ENCODE measurements around the gene DDX17. TPM values are rescaled to one million over a fixed set of nuclear protein-coding genes. Genes with fewer than 3 reads are reported as not detected.

The DDX17 gene
- total RNA-seq, 1 donor: 496 TPM

GRCh38 chr22:38482662-38483308 is 23.3 kb downstream of the DDX17 start:
- H4K20me1 ChIP-seq (ENCODE audit: insufficient read depth, low read length): peaks cover 17% of the 10 kb centered on the region
- H3K79me2 ChIP-seq (ENCODE audit: insufficient read depth, low read length): peaks cover 7% of the 10 kb centered on the region
- H3K27ac ChIP-seq (ENCODE audit: low read depth, low read length): no peak overlapping the region
- H3K9me3 ChIP-seq (ENCODE audit: low read depth, low read length): no peaks in the 10 kb centered on the region
- H3K4me1 ChIP-seq (ENCODE audit: insufficient read depth, low read length): no peaks in the 10 kb centered on the region
- no peak for TF ChIP-seq CTCF (IDR thresholded peaks at IDR 0.05; ENCODE audit: extremely low read depth, low read depth, low read length)
- H3K27me3 ChIP-seq (ENCODE audit: insufficient read depth, low read length): no peaks in the 10 kb centered on the region
- peaks cover 86% of the 10 kb centered on the region for H3K36me3 ChIP-seq (ENCODE audit: insufficient read depth, low read length)
- no peak overlapping the region for H3K4me3 ChIP-seq (ENCODE audit: insufficient read depth, low read length)
- DNase-seq (ENCODE audit: insufficient read length, low spot score, missing footprints): no peak
- no peak overlapping the region for H2AFZ ChIP-seq (ENCODE audit: low read length)
- H3K4me2 ChIP-seq (ENCODE audit: insufficient read depth, low read length): no peak overlapping the region

- Histone ChIP-seq H3K27ac (ENCODE audit: low read depth, low read length) (peak overlapping the region; percentile 21), H4K20me1 (ENCODE audit: insufficient read depth, low read length) (peaks cover 13% of the 10 kb centered on the region)
Observed at GRCh38 chr22:38481871-38482332, 24.2 kb downstream of the DDX17 start.

GRCh38 chr22:38481162-38481870 is 24.8 kb downstream of the DDX17 start:
- Histone ChIP-seq H3K79me2 (ENCODE audit: insufficient read depth, low read length) (peaks cover 4% of the 10 kb centered on the region), H4K20me1 (ENCODE audit: insufficient read depth, low read length) (peaks cover 13% of the 10 kb centered on the region), H3K4me2 (ENCODE audit: insufficient read depth, low read length) (no peak overlapping the region), H3K4me3 (ENCODE audit: insufficient read depth, low read length) (no peak overlapping the region), H3K27ac (ENCODE audit: low read depth, low read length) (peak overlapping the region; percentile 21), H3K4me1 (ENCODE audit: insufficient read depth, low read length) (no peaks in the 10 kb centered on the region), H3K36me3 (ENCODE audit: insufficient read depth, low read length) (peaks cover 78% of the 10 kb centered on the region), H3K27me3 (ENCODE audit: insufficient read depth, low read length) (no peaks in the 10 kb centered on the region), H3K9me3 (ENCODE audit: low read depth, low read length) (no peaks in the 10 kb centered on the region), H2AFZ (ENCODE audit: low read length) (no peak overlapping the region)
- no peak for TF ChIP-seq CTCF (IDR thresholded peaks at IDR 0.05; ENCODE audit: extremely low read depth, low read depth, low read length)
- no peak for DNase-seq (ENCODE audit: insufficient read length, low spot score, missing footprints)

More at GRCh38 chr22:38481871-38482332, 24.2 kb downstream of the DDX17 start:
- Histone ChIP-seq H3K4me2 (ENCODE audit: insufficient read depth, low read length) (no peak overlapping the region), H3K79me2 (ENCODE audit: insufficient read depth, low read length) (peaks cover 4% of the 10 kb centered on the region), H3K36me3 (ENCODE audit: insufficient read depth, low read length) (peaks cover 83% of the 10 kb centered on the region), H2AFZ (ENCODE audit: low read length) (no peak overlapping the region), H3K27me3 (ENCODE audit: insufficient read depth, low read length) (no peaks in the 10 kb centered on the region), H3K4me1 (ENCODE audit: insufficient read depth, low read length) (no peaks in the 10 kb centered on the region), H3K4me3 (ENCODE audit: insufficient read depth, low read length) (no peak overlapping the region), H3K9me3 (ENCODE audit: low read depth, low read length) (no peaks in the 10 kb centered on the region)
- no peak for TF ChIP-seq CTCF (IDR thresholded peaks at IDR 0.05; ENCODE audit: extremely low read depth, low read depth, low read length)
- no peak for DNase-seq (ENCODE audit: insufficient read length, low spot score, missing footprints)

Data from osteoblast (primary cell).